GOT3 (cell line): Measurements from ENCODE around the gene DDIT3.

Experiments
- DNase-seq: peaks from one replicate; lab custom pipeline; 2025; ENCODE audit warnings: mixed read lengths; lab: John Stamatoyannopoulos, UW

Gene DDIT3

DNA sequence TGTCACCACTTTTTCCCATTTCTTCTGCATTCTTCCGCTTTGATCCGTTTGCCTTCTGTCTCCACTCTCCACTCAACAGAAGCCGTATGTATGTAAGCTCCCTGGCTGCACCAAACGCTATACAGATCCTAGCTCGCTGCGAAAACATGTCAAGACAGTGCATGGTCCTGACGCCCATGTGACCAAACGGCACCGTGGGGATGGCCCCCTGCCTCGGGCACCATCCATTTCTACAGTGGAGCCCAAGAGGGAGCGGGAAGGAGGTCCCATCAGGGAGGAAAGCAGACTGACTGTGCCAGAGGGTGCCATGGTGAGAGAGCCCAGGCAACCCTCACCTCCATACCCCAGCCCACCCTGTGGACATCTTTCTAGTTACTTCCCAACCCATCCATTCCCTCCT lies 52.4 kb downstream of the DDIT3 start:
- DNase-seq = no peak

DNA sequence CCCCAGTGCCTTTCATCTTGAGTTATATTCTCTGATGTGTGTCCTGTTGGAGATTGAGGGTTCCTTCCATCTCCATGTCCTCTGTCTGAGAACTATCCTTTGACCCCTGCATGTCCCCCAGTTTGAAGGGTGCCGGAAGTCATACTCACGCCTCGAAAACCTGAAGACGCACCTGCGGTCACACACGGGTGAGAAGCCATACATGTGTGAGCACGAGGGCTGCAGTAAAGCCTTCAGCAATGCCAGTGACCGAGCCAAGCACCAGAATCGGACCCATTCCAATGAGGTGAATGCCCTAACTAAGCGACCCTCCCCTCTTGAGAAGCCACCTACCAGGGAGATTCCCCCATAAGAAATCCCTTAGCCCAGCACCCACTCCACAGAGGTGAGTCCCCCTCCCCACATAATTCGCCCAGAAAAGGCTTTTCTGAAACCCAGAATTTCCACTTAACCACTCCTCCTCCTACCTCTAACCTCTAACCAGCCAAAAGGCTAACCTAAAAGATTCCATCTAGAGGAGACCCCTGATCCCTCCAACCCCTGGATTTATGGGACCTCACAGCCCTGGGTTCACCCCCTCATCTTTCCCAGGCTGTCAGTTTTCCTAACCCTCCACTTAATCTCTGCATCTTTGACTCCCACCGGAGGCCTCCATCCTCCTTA lies 53.0 kb downstream of the DDIT3 start:
- DNase-seq = no peak
